ENCODE measurements around the gene GUK1.

GRCh38 chr1:228110556-228110955, 29.5 kb upstream of the GUK1 start:
- TF ChIP-seq EZH2 (IDR thresholded peaks at IDR 0.05; ENCODE audit: low read depth, unreplicated experiment) (no peak), CREB1 (CRISPR knock-in tag; IDR thresholded peaks at IDR 0.05; ENCODE audit: low read depth) (no peak), EZH2phosphoT487 (IDR thresholded peaks at IDR 0.05; ENCODE audit: unreplicated experiment) (no peak), REST (IDR thresholded peaks at IDR 0.05; ENCODE audit: unreplicated experiment) (no peak), CTCF (conservative IDR thresholded peaks at IDR 0.05; ENCODE audit: low read depth in 2 of 2) (no peak)

All from GM23338 (cell line).